ENCODE data around the gene SALL3.

SALL3 gene

DNA sequence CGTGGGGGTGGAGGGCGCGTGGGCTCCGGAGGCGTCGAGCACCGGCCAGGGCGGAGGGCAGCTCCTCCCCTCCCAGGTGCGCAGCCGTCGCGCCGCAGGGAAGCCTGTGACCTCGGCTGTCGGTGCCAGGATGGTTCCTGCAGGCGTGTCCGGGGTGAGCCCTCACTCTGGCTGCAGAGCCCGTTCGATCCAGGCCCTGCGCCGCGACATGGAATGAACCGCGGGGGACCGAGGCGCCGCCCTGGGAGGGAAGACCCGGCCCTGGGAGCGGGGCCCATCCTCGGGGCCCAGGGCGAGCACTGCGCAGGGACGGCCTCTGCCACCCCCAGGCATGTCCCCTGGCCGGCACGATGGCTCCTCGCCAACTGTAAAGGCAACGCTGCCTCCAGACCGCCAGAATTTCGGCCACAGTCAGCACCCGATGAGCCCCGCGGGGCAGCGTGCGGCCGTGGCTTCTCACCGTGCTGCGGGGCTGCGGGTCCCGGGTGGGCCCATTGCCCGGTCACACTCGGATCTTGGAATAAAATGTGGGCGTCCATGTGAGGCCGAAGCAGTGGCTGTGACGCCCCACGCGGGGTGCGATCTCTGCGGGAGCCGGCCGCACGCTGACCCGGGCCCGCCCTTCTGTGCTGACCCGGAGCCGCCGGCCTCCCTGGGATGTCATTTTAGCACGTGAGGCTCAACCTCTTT lies 26.6 kb downstream of the SALL3 start:
- DNase-seq (ENCODE audit: low spot score) = no peak

DNA sequence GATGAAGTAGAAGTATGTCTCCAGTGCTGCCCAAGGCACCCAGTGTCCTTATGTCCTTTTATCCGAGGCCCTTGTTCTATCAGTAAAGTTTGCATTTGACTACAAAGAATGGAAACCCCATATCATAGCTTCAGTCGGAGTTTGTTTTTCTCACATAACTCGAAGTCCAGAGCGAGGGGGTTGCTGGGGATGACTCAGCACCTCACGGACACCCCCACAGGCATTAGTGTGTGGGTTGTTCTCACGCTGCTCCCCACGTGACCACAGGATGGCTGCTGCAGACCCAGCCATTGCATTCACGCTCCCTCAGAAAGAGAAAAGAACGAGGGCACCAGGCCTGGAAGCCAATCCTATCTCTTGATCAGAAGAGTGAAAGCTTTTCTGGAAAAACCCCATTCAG lies 27.8 kb downstream of the SALL3 start:
- no peak for DNase-seq (ENCODE audit: low spot score)

DNA sequence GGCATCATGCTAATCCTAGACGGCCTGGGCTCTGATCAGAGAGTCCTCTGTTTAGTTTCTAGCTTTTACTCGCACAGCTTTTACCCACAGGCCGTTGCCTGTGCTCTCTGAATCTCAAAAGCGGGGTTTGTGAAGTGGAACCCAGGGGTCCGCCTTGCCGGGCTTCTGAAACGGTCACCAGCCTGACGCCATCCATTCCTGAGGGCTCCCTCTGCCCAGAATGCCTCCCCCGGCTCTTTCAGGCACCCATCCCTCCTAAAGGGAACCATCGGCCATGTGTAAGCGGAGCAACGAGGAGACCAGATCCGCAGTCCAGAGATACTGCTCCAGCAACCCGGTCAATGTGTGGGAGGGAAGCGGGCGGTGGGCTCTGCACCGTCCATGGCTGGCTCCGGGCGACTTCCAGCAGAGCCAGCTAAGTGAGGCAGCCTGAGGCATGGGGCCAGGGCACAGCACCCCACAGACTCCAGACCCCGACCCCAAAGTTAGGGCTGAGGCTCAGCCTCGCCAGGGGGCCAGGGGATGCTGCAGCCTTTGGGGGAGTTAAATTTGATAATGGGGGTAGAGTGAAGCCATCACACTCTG lies 28.8 kb downstream of the SALL3 start:
- DNase-seq (ENCODE audit: low spot score) = no peak

DNA sequence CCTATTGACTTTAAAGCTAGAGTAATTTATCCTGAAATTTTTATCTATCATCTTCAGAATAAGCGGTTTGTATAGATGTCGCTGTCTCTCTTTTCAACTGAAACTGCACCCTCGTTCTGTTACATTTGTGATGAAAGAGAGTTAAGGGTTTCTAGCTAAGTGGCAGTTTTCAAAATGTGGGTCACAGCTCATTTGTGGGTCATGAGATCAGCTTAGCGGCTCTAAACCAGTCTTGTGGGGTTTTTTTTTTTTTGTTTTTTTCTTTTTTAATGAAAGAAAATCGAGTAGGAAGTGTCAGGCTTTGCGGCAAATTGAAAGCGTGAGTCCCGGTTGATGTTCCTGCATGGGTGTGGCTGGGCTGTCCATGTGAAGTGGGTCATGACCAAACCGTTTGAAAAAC lies 31.2 kb downstream of the SALL3 start:
- DNase-seq (ENCODE audit: low spot score) = no peak

DNA sequence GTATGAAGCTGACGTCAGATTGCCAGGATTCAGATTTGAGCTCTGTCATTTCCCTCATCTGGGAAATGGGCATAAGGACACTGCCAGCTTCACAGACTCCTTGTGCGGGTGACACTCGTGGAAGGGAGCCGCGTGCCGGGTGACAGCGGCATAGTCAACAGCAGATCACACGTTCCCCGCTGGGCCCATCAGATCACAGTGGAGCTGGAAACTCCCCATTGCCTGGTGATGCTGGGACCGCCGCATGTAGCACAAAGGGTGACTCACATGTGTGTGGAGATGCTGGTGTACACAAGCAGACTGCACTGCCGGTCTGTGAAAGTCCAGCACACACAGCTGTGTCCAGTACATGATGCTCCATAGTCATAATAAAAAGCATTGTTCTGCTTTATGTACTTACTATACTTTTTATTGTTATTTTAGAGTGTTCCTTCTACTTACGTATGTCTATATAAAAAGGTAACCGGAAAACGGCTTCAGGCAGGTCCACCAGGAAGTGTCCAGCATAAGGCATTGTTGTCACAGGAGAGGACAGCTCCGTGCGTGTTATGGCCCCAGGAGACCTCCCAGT lies 31.8 kb downstream of the SALL3 start:
- no peak for DNase-seq (ENCODE audit: low spot score)

DNA sequence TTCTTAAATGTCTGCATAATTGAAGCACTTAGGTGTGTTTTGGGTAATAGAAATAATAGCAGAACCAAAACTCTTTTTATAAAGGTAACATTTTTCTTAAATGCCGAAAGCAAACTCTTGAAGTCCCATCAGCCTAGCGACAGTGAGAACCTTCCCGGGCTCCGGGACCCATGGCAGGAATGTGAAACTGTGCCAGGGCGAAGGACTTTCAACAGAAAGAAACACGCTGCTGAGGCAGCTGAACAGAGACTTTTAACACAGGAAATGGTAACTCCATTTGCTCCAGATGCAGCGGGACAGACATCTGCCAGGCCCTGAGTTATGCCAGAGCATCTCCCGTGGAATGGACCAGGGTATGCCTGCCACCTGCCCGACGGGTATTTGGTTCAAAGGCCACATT lies 34.3 kb downstream of the SALL3 start:
- no peak for DNase-seq (ENCODE audit: low spot score)

DNA sequence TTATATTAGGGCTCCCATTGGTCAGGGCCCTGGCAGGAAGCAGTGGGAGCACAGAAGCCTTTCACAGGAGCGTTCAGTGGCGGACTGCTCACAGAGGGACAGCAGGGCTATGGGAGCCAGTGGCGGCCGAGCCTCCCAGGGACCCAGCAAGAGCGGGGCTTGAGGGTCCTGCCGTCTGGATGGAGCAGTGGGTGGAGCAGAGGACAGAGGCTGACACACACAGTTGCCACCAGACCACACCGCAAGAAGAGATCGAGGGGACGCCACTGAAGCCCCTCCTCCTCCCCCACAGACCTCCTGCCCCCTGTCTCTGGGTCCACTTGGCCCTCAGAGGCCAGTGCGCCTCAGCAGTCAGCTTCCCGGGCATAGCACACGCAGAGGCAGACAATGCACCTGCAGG lies 39.3 kb downstream of the SALL3 start:
- DNase-seq (ENCODE audit: low spot score) = no peak

DNA sequence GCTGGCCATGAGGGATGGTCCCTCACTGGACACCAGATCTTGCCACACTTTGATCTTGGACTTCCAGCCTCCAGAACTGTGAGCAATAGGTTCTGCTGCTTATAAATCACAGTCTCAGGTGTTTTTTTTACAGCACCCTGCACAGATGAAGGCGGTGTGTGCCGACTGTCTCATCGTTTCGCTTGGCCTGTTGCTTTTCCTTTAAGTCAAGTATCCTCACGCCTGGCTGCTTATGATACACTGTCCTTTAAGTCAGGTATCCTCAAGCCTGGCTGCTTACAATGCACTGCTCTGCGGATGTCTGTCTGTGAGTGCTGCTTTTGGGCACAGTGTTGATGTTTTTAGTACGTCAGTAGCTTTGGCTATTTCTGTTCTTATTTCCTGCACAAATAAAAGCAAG lies 40.3 kb downstream of the SALL3 start:
- no peak for DNase-seq (ENCODE audit: low spot score)

DNA sequence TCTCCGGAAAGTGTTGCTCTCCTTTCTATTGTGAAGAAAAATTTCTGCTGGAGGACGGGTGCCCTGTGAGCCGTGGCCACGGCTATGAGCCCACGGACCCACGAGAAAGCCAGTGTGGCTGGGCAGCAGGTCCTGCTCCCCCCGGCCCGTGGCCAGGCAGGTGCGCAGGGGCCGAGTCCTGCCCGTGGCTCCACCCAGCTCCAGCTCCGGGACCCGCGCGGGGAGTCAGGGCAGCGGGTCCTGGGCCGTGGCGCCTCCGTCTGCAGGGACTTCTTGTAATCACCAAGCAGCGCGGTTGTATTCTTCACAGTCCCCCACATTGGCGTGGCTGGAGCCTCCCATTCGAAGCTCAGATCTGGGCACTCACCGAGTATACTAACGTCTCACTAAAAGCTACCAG lies 43.0 kb downstream of the SALL3 start:
- DNase-seq (ENCODE audit: low spot score) = no peak

DNA sequence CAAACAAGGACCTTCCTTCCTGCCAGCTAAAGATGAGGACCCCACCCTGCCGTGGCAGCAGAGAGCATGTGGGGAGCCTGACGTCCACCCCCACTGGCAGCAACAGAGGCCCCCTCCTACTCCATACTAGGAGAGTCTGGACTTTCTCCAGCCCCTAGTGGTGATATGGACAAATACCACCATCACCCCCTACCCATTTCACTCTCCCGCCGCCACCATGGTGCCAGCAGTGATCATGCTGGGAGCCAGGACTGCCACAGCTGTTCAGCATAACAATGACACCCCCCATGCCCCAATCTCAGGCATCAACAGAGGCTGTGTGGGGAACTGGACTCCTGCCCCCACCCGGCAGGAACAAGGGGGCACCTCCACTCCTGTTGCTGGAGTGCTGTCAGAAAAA lies 46.9 kb downstream of the SALL3 start:
- peak; percentile 65 for DNase-seq (ENCODE audit: low spot score)

DNA sequence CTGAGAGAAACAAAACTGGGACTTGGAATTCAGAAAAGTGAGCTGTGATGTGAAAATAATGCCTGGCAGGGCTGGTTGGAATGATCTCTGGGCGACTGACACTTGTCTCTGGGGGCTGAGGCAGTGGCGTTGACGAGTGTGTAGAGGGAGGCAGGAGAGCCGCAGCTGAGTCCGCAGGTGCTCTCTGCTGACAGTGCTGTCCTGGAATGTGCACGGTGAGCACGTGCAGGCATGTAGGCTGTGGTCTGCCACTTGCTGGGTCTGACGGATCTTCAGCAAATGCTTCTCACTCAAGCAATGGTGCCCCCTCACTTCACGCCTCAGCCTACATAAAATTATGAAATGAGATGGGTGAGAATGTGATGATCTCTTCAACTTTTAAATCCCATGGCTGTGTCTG lies 51.1 kb downstream of the SALL3 start:
- no peak for DNase-seq (ENCODE audit: low spot score)

DNA sequence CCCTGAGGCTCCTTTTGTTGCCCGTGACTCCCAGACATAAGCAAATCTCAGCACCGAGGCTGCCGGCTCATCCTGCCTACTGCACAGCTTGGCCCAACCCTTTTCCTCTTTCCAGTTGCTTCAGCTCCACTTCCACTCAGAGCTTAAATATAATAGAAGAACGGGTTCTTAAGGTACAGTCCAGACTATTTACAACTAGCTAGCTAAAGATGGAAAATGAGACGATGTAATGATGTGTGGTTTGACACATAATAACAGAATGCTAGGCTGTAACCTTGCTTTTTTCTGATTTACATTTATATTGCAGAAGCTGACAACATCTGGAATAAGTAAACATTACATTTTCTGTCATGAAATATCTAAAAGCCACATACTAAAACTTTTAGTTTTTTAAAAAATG lies 62.7 kb downstream of the SALL3 start:
- DNase-seq (ENCODE audit: low spot score) = no peak

DNA sequence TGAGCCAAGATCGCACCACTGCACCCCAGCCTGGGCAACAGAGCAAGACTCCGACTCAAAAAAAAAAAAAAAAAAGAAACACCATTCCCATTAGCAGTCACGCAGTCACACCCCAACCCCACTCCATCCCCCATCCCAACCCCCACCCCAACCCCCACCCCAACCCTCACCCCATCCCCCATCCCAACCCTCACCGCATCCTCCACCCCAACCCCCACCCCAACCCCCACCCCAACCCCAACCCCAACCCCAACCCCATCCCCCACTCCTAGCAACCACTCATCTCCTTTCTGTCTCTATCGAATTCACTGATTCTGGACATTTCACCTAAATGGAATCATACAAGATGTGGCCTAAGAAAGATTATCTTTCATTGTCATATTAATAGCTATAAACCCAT lies 63.7 kb downstream of the SALL3 start:
- DNase-seq (ENCODE audit: low spot score) = no peak

DNA sequence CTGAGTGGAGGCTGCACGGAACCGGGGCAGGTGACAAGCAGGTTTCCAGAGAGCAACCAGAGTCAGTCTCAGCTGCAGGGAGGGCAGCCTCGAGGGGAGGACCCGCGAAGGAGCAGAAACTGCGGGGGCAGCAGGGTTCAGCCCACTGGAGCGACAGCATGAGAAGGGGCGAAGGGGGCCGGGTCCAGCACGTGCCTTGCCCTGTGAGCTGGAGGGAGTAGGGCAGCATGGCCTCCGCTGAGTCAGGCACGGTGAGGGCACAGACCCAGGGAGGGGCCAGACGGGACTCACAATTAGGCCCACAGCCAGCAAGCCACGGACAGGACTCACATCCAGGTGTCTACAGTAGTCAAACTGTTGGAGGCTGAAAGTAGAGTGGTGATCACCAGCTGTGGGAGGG lies 66.9 kb downstream of the SALL3 start:
- DNase-seq (ENCODE audit: low spot score) = no peak

DNA sequence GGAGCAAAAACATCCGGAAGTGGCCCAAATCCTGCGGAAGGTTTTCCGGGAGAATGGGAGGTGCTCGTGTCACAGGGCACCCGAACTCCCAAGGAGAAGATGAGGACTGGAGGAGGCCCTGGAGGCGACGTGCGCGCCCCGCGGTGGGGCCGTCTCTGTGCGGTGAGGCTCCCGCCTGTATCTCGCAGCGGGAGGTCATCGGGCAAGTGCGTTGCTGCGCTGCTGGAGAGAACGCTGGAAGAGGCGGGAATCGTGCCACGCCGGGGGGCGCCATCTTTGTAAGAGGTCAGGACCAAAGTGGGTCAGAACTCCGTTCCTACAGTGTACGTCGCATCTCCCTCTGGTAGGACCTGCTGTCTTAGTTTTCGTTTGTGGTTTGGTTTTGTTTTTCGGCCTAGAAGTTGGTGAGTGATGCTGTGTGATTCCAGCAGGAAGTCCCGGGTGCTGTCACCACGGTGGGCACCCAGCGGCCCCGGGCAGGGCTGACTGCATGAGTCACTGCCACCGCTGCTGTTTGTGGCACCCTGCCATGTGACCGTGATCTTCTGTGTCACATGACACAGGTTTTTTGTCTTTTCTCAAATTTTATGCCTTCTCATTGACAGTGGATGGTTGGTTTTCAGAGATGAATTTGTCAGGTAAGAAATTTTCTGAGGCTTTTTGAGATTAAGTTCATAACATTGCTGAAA lies 68.1 kb downstream of the SALL3 start:
- DNase-seq (ENCODE audit: low spot score) = no peak

DNA sequence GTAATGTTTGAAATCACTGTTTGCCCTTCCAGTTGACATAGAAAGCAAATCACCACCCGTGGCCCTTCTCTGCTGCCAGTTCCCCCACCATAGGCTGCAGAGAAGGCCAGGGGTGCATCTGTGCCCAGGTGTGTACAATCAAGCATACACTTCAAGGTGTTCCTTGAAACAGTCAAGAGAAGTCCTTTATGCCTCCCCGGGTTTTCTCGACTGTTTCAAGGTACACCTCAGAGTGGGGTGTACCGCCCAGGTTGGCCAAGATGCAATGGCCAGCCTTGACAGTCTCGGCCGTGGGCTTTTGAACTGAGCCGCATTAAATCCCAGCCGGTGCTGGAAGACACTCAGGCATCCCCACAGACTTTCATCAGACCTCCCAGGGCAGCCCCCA lies 68.6 kb downstream of the SALL3 start:
- DNase-seq (ENCODE audit: low spot score) = no peak

DNA sequence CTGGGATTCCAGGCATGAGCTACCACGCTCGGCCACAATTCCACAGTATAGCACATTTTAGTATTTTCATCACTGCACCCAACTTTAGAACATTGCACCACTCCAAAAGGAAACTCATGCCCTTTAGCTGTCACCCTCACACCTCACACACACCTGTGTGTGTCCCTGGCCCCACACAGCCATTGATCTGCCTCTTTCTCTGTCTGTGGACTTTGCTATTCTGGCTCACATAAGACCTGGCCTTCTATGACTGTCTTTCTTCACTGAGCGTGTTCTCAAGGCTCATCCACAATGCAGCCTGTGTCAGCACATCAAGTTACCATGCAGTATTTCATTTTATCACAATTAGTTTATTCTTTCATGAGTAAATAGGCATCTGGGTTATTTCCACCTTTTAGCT lies 69.9 kb downstream of the SALL3 start:
- no peak for DNase-seq (ENCODE audit: low spot score)
